GM13976 (cell line): ENCODE results near the gene PRM2.

Experiments
- DNase-seq: peaks from one replicate; pipeline ENCODE4 v3.0.0; 2012; ENCODE audit warnings: low spot score
- CTCF ChIP-seq: IDR thresholded peaks from 2 replicates; pipeline ENCODE4 v1.5.1; 2012; ENCODE audit warnings: borderline replicate concordance, mild to moderate bottlenecking; ENCODE audit not compliant: insufficient read depth; ENCODE audit errors: extremely low read depth, missing control alignments, control extremely low read depth
- in situ Hi-C: fragments of 300-500 bp; cut with MboI; formaldehyde crosslinking; loops from one replicate; pipeline ENCODE4 v1.12.0; 2022; ENCODE audit warnings: low sequenced_read_pairs, mixed read lengths, inconsistent platforms; ENCODE audit not compliant: unreplicated experiment

The PRM2 gene

GRCh38 chr16:11245988-11246387 is 30.3 kb downstream of the PRM2 start:
- DNase-seq = no peak
- in situ Hi-C loops = no loop called here
- no peak for TF ChIP-seq CTCF

DNA sequence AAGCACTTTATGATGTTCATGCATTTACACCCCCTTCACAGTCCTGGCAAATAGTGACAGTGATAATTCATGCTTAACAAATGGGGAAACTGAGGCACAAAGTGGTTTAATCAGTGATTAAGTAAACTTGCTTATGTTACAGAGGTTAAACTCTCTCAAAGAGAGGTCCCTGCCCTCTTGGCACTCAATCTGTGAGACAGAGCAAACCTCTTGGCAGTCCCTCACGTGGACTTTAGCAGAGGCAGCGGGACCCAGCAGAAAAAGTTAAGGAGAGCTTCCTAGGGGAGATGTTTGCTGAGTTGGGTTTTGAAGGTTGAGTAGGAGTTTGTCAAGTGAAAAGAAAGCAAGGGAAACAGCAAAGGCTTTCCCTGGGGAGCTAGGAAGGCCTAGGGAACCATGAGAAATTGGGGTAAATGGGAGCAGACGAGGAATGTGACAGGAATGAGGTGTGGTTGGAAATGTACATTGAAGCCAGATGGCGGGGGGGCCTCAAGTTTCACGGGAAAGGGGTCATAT is 31.0 kb downstream of the PRM2 start:
- no peak for DNase-seq
- in situ Hi-C loops = no loop called here
- no peak for TF ChIP-seq CTCF

GRCh38 chr16:11242658-11243057 is 33.6 kb downstream of the PRM2 start:
- no peak for DNase-seq
- TF ChIP-seq CTCF = no peak
- in situ Hi-C loops = no loop called here

DNA sequence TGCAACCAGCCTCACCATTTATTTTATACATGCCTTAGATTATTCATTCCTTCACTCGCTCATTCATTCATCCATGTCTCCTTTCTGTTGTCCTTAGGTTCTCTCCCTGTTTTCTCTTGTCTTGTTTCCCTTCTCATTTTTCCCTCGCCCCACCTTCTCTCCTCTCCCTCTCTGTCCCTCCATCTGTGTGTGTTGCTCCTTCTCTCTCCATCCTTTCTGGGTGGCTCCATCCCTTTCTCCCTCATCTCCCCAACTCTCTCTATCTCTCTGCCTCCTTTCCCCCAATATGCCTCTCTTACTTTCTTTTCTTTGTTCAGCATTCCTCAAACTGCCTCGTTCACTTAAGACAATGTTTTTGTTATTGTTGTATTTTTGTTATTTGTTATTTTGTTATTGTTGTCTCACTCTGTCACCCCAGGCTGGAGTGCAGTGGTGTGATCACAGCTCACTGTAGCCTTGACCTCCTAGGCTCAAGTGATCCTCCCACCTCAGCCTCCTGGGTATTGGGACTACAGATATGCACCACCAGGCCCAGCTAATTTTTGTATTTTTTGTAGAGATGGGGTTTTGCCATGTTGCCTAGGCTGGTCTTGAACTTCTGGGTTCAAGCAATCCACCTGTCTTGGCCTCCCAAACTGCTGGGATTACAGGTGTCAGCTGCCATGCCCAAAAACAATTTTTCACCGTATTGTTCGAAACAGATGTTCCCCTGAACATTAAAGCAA is 34.6 kb downstream of the PRM2 start:
- TF ChIP-seq CTCF = no peak
- in situ Hi-C loops = no loop called here
- DNase-seq = no peak

GRCh38 chr16:11240636-11241473 is 35.4 kb downstream of the PRM2 start:
- TF ChIP-seq CTCF = no peak
- DNase-seq = no peak
- in situ Hi-C loops = no loop called here

GRCh38 chr16:11239644-11240632 is 36.3 kb downstream of the PRM2 start:
- no peak for DNase-seq
- in situ Hi-C loops = no loop called here
- no peak for TF ChIP-seq CTCF
